Measurements from ENCODE around the gene PPP1R16B. TPM values are rescaled to one million over a fixed set of nuclear protein-coding genes. Genes with fewer than 3 reads are reported as not detected.

PPP1R16B gene
- total RNA-seq, 2 donors from 2014 or later, result 1.3 to 1.9 TPM

GRCh38 chr20:38763616-38764015 is 41.9 kb upstream of the PPP1R16B start:
- Histone ChIP-seq H3K4me1 (replicated peaks) (no peaks in the 10 kb centered on the region), H3K27ac (no peak overlapping the region), H3K27me3 (replicated peaks; ENCODE audit: insufficient read depth) (no peaks in the 10 kb centered on the region), H3K4me3 (no peak overlapping the region), H3K36me3 (peaks cover 0 to 11% of the 10 kb centered on the region in 2 donors), H3K9me3 (no peaks in the 10 kb centered on the region)
- 62% methylated on average over 1 of the region's 1 CpG for WGBS
- TF ChIP-seq POLR2AphosphoS5 (IDR thresholded peaks at IDR 0.05), result no peak
- intact Hi-C loops (cut with DNase I), result no loop called here
- no peak for DNase-seq (ENCODE audit: low spot score)

DNA sequence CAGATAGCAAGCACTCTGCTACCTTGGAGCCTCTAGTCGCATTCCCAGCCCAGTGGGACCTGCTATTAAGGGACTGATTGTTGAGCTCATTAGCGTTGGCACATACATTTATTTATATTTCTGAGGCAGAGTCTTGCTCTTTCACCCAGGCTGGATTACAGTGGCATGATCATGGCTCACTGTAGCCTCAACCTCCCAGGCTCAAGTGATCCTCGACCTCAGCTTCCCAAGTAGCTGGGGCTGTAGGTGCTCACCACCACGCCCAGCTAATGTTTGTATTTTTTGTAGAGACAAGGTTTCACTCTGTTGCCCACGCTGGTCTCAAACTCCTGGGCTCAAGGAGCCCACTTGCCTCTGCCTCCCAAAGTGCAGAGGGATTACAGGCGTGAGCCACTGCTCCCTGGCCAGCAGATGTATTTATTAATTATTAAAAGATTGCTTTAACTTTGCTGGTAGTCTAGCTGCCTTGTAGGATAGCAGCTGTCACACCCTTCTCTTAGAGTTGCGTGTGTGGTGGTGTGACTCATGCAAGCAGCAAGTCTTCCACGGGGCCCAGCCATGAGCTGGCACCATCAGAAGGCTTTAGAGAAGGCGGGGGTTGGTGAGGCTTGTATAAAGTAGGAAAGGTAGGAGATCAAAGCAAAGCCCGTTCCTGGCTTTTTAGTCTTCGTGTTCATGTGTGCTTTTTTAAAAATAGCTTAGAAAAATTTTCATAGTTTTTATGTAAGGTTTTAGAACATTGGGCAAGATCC is 40.8 kb upstream of the PPP1R16B start:
- TF ChIP-seq, protein P1, sequence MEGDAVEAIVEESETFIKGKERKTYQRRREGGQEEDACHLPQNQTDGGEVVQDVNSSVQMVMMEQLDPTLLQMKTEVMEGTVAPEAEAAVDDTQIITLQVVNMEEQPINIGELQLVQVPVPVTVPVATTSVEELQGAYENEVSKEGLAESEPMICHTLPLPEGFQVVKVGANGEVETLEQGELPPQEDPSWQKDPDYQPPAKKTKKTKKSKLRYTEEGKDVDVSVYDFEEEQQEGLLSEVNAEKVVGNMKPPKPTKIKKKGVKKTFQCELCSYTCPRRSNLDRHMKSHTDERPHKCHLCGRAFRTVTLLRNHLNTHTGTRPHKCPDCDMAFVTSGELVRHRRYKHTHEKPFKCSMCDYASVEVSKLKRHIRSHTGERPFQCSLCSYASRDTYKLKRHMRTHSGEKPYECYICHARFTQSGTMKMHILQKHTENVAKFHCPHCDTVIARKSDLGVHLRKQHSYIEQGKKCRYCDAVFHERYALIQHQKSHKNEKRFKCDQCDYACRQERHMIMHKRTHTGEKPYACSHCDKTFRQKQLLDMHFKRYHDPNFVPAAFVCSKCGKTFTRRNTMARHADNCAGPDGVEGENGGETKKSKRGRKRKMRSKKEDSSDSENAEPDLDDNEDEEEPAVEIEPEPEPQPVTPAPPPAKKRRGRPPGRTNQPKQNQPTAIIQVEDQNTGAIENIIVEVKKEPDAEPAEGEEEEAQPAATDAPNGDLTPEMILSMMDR (IDR thresholded peaks at IDR 0.05), result no peak
- TF ChIP-seq POLR2AphosphoS5 (IDR thresholded peaks at IDR 0.05), result no peak
- TF ChIP-seq POLR2A (IDR thresholded peaks at IDR 0.05), result no peak
- peaks cover 0 to 11% of the 10 kb centered on the region in 2 donors for H3K36me3 ChIP-seq
- H3K4me1 ChIP-seq (replicated peaks), result no peaks in the 10 kb centered on the region
- H3K9me3 ChIP-seq, result no peaks in the 10 kb centered on the region
- no peak for DNase-seq (ENCODE audit: low spot score)
- H3K27ac ChIP-seq, result no peak overlapping the region
- no peak overlapping the region for H3K4me3 ChIP-seq
- H3K27me3 ChIP-seq (replicated peaks; ENCODE audit: insufficient read depth), result no peaks in the 10 kb centered on the region
- 72% methylated on average over 11 of the region's 11 CpGs for WGBS
- intact Hi-C loops (cut with DNase I), result no loop called here

DNA sequence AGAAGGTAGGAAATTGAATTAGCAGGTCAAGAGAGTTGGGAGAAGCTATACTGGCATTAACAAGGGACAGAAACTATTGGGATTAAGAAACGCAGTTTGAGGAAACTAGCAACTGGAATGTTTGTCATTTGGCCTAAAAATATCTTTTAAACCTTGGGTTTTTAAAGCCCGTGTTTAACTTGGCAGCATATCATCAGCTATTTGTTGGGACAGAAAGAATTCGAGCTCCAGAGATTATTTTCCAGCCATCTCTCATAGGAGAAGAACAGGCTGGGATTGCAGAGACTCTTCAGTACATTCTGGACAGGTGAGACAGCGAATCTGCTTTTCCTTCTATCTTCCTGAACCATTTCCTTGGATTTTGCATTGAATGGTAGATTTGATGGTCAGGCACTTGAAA is 39.4 kb upstream of the PPP1R16B start:
- H3K4me1 ChIP-seq (replicated peaks), result no peaks in the 10 kb centered on the region
- no peak for DNase-seq (ENCODE audit: low spot score)
- 42% methylated on average over 4 of the region's 4 CpGs for WGBS
- intact Hi-C loops (cut with DNase I), result no loop called here
- H3K27me3 ChIP-seq (replicated peaks; ENCODE audit: insufficient read depth), result no peaks in the 10 kb centered on the region
- no peak overlapping the region for H3K4me3 ChIP-seq
- H3K27ac ChIP-seq, result no peak overlapping the region
- H3K36me3 ChIP-seq, result peaks cover 0 to 5% of the 10 kb centered on the region in 2 donors
- no peaks in the 10 kb centered on the region for H3K9me3 ChIP-seq
- TF ChIP-seq POLR2AphosphoS5 (IDR thresholded peaks at IDR 0.05) (no peak), POLR2A (IDR thresholded peaks at IDR 0.05) (no peak)
- TF ChIP-seq, protein P1 (IDR thresholded peaks at IDR 0.05), result no peak

DNA sequence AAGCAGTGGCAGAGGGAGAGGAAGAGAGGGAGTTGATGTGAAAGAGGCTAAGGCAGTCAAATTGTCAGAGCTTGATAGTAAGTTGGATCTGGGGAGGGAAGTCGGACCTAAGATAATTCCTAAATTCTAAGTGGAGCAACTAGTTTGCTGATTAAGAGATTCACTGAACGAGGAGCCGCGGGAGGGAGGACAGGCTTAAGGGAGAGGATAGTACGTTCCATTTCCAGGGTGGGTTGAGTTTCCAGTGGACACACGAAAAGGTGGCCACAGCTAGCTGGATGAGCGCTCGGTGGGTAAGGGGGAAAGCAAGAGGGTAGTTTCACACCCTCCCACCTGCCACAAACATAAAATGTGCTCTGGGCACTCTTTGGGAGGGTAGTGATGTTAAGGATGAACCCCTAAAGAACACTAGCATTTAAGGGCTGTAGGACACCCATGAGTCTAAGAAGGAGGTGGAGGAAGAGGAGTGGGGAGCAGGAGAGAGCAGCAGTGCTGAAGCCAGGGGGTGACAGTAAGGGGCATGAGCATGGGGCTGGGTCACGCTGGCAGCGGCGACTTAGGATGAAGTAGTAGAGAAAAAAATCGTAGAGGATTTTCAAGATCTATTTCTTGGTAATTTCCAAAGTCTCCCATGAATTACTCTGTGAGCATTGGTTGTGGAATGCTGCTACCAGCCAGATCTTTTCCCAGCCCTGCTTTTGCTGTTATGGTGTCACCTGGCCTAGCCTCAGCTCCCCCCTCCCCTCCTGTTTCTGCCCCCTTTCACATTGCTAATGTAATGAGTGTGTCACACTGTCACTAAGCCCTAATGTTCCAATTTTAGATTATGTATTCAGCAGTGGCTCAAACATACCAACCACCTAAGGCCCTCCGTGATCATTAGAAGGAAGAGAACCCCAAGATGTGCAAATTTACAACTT is 35.9 kb upstream of the PPP1R16B start:
- intact Hi-C loops (cut with DNase I), result no loop called here
- no peak for DNase-seq (ENCODE audit: low spot score)

DNA sequence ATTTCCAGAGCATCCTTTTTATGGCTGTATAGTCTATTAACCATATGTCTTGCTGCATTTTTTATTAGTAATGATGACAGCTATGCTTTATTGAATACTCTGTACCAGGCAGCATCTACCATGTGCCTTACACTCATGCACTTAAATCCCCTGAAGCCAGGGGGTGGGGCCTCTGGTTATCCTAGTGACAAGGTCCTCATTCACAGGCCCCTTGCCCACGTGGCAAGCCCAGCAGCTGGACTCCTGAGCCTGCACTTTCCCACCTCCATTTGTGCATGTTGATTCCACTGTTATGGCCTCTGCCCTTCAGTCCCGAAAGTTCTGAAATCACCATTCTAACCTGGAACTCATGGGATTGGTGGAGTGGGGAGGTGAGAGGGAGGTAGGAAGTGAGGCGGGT is 35.0 kb upstream of the PPP1R16B start:
- Histone ChIP-seq H3K9me3 (no peaks in the 10 kb centered on the region), H3K27me3 (replicated peaks; ENCODE audit: insufficient read depth) (no peaks in the 10 kb centered on the region), H3K36me3 (peaks cover 0 to 5% of the 10 kb centered on the region in 2 donors), H3K27ac (no peak overlapping the region), H3K4me1 (replicated peaks) (no peaks in the 10 kb centered on the region), H3K4me3 (no peak overlapping the region)
- no peak for DNase-seq (ENCODE audit: low spot score)
- no peak for TF ChIP-seq POLR2AphosphoS5 (IDR thresholded peaks at IDR 0.05)
- no peak for TF ChIP-seq POLR2A (IDR thresholded peaks at IDR 0.05)
- TF ChIP-seq, protein P1 (IDR thresholded peaks at IDR 0.05), result no peak
- intact Hi-C loops (cut with DNase I), result no loop called here
- WGBS, result 84% methylated on average over 3 of the region's 3 CpGs

More for the DNA sequence above, 35.9 kb upstream of the PPP1R16B start:
- Histone ChIP-seq H3K4me1 (replicated peaks) (no peaks in the 10 kb centered on the region), H3K9me3 (no peaks in the 10 kb centered on the region), H3K36me3 (peaks cover 0 to 5% of the 10 kb centered on the region in 2 donors), H3K4me3 (no peak overlapping the region), H3K27ac (no peak overlapping the region), H3K27me3 (replicated peaks; ENCODE audit: insufficient read depth) (no peaks in the 10 kb centered on the region)
- WGBS, result 92% methylated on average over 13 of the region's 13 CpGs
- TF ChIP-seq POLR2AphosphoS5 (IDR thresholded peaks at IDR 0.05), result no peak
- no peak for TF ChIP-seq POLR2A (IDR thresholded peaks at IDR 0.05)
- TF ChIP-seq, protein P1 (IDR thresholded peaks at IDR 0.05), result no peak

Data from prostate gland (tissue), 2 donors.